HG03064 (cell line): ENCODE results near the gene ZNF236.
"Not testable (repeated sequence)": the region's sequence is repeated elsewhere in the genome, so short reads cannot be mapped to it uniquely, and the experiment has no call there.

Experiments
- ATAC-seq: cut with Tn5 transposase; IDR thresholded peaks from one replicate; pipeline ENCODE4 v1.9.1; 2021; ENCODE audit warnings: low read depth; ENCODE audit not compliant: unreplicated experiment

ZNF236 gene

GRCh38 chr18:77016936-77017335, 194.6 kb downstream of the ZNF236 start:
- ATAC-seq = no peak

DNA sequence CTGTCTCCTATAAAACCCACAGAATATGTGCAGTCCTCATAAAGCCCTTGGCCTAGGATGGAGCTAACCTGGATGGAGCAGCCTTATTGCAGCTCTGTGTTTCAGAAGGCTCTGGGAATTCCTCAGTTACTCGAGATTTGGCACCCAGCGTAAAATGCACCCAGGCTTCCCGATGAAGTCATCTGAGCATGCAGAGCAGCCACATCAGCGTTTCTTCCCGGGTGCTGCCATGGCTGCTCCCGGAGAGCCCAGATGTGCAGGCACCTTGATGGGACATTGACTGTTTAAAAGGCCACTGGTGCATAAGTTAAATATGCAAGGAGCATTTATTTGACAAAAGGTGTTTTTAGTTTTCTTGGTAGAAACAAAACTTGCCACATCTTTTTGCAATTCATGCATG, 195.0 kb downstream of the ZNF236 start:
- ATAC-seq = no peak

GRCh38 chr18:77018650-77019049, 196.3 kb downstream of the ZNF236 start:
- ATAC-seq = not testable (repeated sequence)

- ATAC-seq = no peak
These were observed 197.3 kb downstream of the ZNF236 start for GRCh38 chr18:77019641-77020040.
